Erythroblast (primary cell): ENCODE measurements around the gene FABP1.

Experiments used
- GATA1 ChIP-seq: IDR thresholded peaks from 2 replicates; pipeline ENCODE4 v1.6.1; 2011; ENCODE audit warnings: low read depth, mild to moderate bottlenecking, control low read depth, low read length, moderate library complexity
- POLR2A ChIP-seq: IDR thresholded peaks from 2 replicates; pipeline ENCODE4 v1.6.1; 2011; ENCODE audit warnings: mild to moderate bottlenecking, low read length

DNA sequence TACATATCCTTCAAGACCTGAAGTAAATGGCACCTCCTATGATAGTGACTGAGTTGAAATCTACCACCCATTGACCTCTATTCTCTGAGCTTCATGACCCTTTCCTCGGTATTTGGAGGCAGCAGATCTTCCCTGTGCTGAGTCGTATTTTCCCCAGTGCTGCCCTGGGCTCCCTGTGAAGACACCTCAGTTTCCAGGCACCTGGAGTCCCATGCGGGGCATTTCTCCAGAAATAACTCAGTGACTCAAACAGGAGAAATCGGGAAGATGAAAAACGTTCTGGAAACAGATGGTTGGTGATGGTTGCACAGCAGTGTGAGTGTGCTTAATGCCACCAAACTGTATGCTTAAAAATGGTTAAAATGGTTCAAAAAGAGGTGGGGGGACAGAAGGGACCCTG lies 42.3 kb downstream of the FABP1 start:
- TF ChIP-seq POLR2A (no peak), GATA1 (no peak)
